HG03469 (cell line): ENCODE results near the gene ZFAND2A.
"Not testable (repeated sequence)": the region's sequence is repeated elsewhere in the genome, so short reads cannot be mapped to it uniquely, and the experiment has no call there.

ENCODE experiments used
- ATAC-seq: cut with Tn5 transposase; IDR thresholded peaks from one replicate; pipeline ENCODE4 v1.9.1; 2021; ENCODE audit warnings: mild to moderate bottlenecking, moderate library complexity, moderate number of reproducible peaks; ENCODE audit not compliant: unreplicated experiment

ZFAND2A gene

DNA sequence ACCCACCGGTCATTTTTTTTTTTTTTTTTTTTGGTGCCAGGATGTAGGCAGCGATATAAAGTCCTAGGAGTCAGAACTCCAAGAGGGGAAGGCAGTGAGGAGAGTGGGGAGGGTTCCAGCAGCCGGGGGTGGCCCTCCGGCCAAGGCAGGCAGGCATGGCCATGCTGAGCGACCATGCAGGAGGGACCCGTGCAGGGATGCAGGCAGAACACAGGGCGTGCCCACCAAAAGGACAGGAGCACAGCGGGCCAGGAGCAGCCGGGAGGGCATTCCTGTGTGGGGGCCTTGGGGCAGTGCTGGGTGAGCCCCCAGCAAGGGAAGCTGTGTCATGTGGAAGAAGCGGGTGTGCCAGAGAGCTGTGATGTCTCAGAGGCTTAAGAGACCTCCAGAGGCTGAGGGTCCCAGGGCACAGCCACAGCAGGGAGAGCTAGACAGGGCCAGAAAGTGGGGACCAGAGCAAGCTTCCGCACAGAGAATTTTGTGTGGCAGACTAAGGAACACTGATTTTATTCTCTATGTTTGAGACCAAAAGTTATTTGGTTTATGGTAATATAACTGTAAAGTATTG is 5.7 kb downstream of the ZFAND2A start:
- no peak for ATAC-seq

DNA sequence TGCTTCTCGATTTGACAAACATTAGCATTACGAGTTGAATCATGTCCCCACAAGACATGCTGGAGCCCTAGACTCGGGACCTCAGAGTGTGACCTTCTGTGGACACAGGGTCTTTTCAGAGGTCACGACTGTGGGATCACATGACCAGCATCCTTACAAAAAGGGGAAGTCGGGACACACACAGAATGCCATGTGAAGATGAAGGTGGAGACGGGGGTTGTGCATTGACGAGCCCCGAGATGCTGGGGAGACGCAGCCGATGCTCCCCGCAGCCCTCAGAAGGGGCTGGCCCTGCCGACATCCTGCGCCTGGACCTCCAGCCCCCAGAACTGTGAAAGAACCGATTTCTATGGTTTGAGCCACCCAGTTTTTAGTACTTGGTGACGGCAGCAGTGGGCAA is 7.5 kb downstream of the ZFAND2A start:
- ATAC-seq = no peak

GRCh38 chr7:1151653-1152425 is 8.2 kb downstream of the ZFAND2A start:
- ATAC-seq = no peak

- no peak for ATAC-seq
Measured at GRCh38 chr7:1151156-1151555, 8.8 kb downstream of the ZFAND2A start.

DNA sequence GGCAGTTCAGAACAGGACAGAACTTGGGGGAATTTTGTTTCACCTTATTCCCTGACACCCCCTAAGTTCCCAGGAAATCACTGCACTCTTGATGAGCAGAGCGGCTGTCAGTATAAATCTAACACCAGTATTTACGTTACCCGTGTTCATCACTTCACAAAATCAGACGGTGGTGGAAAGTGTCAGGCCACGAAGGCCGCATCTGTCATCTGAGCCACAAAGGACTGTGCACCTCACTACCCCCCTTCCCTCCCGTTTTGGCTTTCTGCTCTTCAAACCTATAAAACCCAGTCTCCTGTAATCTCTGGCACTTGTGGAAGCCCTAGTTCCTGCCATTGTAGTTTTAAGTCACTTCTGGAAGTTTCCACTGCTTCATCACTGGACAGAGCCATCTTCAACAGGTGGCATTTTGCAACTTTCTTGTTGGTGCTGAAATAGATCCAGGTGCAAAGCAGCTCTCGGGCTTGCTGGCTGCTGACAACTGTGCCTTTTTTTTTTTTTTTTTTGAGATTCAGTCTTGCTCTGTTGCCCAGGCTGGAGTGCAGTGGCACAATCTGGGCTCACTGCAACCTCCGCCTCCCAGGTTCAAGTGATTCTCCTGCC is 9.5 kb downstream of the ZFAND2A start:
- ATAC-seq = no peak

- no peak for ATAC-seq
Measured at GRCh38 chr7:1149351-1149794, 10.6 kb downstream of the ZFAND2A start.

- not testable (repeated sequence) for ATAC-seq
Measured at GRCh38 chr7:1147873-1148272, 12.1 kb downstream of the ZFAND2A start.

DNA sequence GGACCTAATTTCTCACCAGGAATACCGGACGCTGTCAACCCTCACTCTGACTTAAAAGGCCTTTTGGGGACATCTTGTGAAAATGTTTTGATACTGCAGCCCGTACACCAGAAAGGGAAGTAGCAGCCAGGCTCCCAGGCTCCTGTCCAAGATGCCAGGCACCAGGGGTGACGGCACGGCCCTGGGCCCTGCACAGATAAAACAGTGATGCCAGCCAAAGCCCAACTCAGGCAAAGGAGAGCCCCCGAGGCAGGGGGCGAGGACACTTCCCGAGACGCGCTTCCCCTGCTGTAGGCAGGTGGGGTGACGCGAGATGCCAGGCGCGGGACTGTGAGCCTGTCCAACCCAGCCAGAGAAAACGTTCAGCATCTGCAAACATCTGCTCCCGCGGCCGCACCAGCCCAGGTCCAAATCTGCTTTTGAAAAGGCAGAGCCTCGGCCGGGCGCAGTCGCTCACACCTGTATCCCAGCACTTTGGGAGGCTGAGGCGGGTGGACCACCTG is 15.7 kb downstream of the ZFAND2A start:
- ATAC-seq = no peak

DNA sequence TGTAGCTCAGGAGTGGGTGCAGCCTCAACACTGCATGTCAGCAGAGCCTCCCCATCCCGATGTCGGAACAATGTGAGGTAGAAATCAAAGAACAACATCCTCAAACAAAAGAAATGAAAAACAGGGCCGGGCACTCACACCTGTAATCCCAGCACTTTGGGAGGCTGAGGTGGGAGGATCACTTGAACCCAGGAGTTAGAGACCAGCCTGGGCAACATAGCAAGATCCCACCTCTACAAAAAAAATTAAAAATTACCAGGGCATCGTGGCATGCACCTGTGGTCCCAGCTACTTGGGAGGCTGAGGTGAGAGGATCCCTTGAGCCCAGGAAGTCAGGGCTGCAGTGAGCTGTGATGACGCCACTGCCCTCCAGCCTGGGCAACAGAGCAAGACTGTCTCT is 17.0 kb downstream of the ZFAND2A start:
- not testable (repeated sequence) for ATAC-seq

- ATAC-seq = no peak
Measured at GRCh38 chr7:1142051-1142635, 17.9 kb downstream of the ZFAND2A start.

DNA sequence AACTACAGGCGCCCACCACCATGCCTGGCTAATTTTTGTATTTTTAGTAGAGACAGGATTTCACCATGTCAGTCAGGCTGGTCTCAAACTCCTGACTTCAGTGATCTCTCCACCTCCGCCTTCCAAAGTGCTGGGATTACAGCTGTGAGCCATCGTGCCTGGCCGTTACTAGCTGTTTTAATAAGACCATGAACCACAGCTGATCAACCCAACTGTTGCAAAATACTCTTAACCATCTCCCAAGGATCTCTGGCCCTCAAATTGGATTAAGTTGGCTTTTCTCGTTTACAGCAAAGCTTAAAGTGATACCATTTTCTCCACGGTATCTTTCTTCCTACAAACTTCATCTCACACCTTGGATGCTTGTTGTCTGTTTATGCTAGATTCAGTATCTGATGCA is 18.3 kb downstream of the ZFAND2A start:
- no peak for ATAC-seq

GRCh38 chr7:1140476-1141104 is 19.4 kb downstream of the ZFAND2A start:
- no peak for ATAC-seq

DNA sequence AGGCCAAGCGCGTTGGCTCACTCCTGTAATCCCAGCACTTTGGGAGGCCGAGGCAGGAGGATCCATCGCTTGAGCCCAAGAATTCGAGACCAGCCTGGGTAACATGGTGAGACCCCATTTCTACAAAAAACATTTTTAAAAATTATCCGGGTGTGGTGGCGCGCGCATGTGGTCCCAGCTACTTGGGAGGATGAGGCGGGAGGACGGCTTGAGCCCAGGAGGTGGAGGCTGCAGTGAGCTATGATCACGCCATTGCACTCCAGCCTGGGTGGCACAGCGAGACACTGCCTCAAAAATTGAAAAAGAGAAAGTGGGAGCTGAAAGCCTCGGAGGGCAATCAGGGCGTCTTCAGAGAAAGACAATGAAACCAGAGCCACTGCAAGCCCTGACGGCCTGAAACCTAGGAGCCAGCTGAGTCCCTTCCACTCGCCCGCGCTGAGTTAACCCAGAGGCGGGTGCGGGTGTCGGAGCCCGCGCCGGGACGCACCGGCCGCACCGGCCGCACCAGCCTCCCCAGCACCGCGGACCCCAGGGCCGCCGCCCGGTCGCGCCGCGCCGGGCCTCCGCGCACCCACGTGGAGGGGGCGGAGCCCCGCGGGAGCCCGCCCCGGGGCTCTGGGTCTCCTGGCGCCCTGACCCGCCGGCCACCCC is 22.4 kb downstream of the ZFAND2A start:
- peak; percentile 27 for ATAC-seq

- no peak for ATAC-seq
Measured at GRCh38 chr7:1136841-1137516, 23.0 kb downstream of the ZFAND2A start.

DNA sequence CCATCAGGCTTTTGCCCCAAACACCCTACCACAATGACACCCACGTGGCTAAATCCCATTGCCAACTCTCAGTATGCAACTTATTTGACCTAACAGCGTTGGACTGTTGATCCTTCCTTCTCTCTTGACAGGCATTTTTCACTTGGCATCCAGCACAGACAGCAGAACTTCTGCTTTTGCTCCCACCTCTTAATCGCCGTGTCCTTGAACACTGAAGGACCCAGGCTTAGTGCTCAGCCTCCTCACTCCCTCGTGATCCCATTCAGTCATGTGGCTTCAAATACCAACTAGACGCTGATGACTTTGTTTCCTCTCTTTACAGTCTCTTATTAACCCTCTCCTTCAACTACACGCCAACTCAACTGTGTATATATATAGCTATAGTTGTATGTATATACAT is 25.0 kb downstream of the ZFAND2A start:
- ATAC-seq = no peak

- no peak for ATAC-seq
Measured at GRCh38 chr7:1131471-1132265, 28.3 kb downstream of the ZFAND2A start.

GRCh38 chr7:1130021-1130990 is 29.7 kb downstream of the ZFAND2A start:
- ATAC-seq = no peak

DNA sequence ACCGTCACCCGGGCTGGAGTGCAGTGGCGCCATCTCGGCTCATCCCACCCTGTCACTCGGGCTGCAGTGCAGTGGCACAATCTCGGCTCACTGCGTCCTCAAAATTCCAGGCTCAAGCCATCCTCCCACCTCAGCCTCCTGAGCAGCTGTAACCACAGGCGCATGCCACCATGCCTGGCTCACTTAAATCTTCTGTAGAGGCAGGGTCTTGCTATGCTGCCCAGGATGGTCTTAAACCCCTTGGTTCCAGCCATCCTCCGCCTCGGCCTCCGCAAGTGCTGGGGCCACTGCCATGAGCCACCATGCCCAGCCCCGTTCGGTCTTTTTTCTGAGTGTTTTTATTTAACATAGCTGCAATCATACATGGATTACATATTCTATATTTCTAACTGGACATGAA is 30.6 kb downstream of the ZFAND2A start:
- ATAC-seq = no peak
